Measurements from ENCODE around the gene CCHCR1. TPM values are rescaled to one million over a fixed set of nuclear protein-coding genes. Genes with fewer than 3 reads are reported as not detected.

CCHCR1 gene
- total and polyA plus RNA-seq, 2 of the 13 experiments (the other 11 are each of a cell fraction or from before 2014, with no cell fraction given): 14.6 to 28.2 TPM

DNA sequence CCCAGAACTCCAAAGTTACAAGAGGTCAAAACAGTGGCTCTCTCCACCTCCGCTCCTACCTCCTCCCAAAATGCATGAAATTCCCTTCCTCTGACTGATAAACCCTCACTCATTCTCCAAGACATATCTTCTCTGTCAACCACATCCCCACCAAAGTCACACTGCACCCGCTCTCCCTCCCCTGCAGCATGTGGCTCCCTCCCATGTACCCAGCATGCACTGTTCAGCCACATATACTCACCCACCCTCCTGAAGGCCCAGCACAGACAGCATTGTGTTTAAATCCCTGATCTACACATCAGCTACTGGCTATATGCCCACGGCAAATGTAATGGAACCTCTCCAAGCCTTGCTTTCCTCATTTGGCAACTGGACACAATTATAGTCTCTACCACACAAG is 18.4 kb upstream of the CCHCR1 start:
- no peak for TF ChIP-seq AGO2 (optimal IDR thresholded peaks at IDR 0.05; ENCODE audit: low read depth, low read length)
- TF ChIP-seq ELF1 (CRISPR knock-in tag; IDR thresholded peaks at IDR 0.05): no peak
- TF ChIP-seq, protein P1, sequence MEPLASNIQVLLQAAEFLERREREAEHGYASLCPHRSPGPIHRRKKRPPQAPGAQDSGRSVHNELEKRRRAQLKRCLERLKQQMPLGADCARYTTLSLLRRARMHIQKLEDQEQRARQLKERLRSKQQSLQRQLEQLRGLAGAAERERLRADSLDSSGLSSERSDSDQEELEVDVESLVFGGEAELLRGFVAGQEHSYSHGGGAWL (CRISPR knock-in tag; IDR thresholded peaks at IDR 0.05): no peak
- TF ChIP-seq, protein P2, sequence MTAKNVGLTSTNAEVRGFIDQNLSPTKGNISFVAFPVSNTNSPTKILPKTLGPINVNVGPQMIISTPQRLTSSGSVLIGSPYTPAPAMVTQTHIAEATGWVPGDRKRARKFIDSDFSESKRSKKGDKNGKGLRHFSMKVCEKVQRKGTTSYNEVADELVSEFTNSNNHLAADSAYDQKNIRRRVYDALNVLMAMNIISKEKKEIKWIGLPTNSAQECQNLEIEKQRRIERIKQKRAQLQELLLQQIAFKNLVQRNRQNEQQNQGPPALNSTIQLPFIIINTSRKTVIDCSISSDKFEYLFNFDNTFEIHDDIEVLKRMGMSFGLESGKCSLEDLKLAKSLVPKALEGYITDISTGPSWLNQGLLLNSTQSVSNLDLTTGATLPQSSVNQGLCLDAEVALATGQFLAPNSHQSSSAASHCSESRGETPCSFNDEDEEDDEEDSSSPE (CRISPR knock-in tag; IDR thresholded peaks at IDR 0.05): no peak
- no peak for TF ChIP-seq STAT5B (CRISPR knock-in tag; IDR thresholded peaks at IDR 0.05)
- no peak for TF ChIP-seq HNRNPUL1 (IDR thresholded peaks at IDR 0.05; ENCODE audit: low read depth, low read length)
- FAIRE-seq (no peak), DNase-seq (ENCODE audit: low spot score) (no peak), ATAC-seq (no peak)
- Histone ChIP-seq H3K4me3 (replicated peaks in 1 of 3; ENCODE audit: insufficient read depth in 1 of 3, low read depth in 2 of 3, low read length in 3 of 3) (no peak overlapping the region), H3K4me1 (ENCODE audit: insufficient read depth, low read length) (no peaks in the 10 kb centered on the region), H4K20me1 (ENCODE audit: insufficient read depth, low read length) (peaks cover 4% of the 10 kb centered on the region; the same call in 1 of the 2 replicates), H3K36me3 (replicated peaks in 1 of 2; ENCODE audit: control insufficient read depth in 1 of 2, insufficient read depth in 2 of 2, low read length in 2 of 2) (peaks cover 16 to 62% of the 10 kb centered on the region in 2 experiments), H3K9me3 (ENCODE audit: low read length) (no peaks in the 10 kb centered on the region), H3K79me2 (ENCODE audit: insufficient read depth, low read length) (peaks cover 16% of the 10 kb centered on the region), H2AFZ (ENCODE audit: low read length) (no peak overlapping the region), H3K27me3 (ENCODE audit: control insufficient read depth in 1 of 2, insufficient read depth in 2 of 2, low read length in 2 of 2) (no peaks in the 10 kb centered on the region), H3K27ac (ENCODE audit: extremely low read length, insufficient read depth, low read length) (no peak overlapping the region), H3K4me2 (ENCODE audit: low read depth, low read length) (no peak overlapping the region), H3K9ac (ENCODE audit: insufficient read depth, low read depth, low read length) (no peak overlapping the region)
- intact Hi-C loops (cut with micrococcal nuclease; ENCODE audit: unreplicated experiment) (no loop called here), in situ Hi-C loops (cut with HindIII; ENCODE audit: extremely low pct_ligation_motif_present, low pct_unique_long_range_greater_than_20kb) (no loop called here)
- WGBS (ENCODE audit: low lambda C conversion rate): 97% methylated on average over 3 of the region's 3 CpGs
- CTCF ChIA-PET (ENCODE audit: low intra/inter-chr PET ratio, low total read pairs): no interaction called here
- no TSS peak for BruUV-seq (replicated peaks)
- POLR2A ChIA-PET: no interaction called here

DNA sequence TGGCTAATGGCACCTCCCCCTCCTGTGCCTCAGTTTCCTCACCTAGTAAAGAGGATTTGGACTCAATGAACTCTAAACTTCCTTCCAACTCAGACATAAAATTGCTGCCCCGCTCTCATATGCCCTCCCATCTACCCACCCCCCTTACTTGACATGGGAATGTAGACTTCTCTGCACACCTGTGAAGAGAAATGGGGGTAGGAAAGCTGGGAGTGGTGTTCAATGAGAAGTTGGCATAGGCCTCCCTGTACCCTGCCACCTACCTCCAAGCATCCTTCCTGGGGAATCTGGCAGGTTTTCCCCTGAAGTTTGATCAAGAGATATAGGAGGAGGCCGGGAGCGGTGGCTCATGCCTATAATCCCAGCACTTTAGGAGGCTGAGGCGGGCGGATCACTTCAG is 16.8 kb upstream of the CCHCR1 start:
- H3K36me3 ChIP-seq (replicated peaks in 1 of 2; ENCODE audit: control insufficient read depth in 1 of 2, insufficient read depth in 2 of 2, low read length in 2 of 2): peaks cover 10 to 55% of the 10 kb centered on the region in 2 experiments
- H3K27ac ChIP-seq (ENCODE audit: extremely low read length, insufficient read depth, low read length): no peak overlapping the region
- DNase-seq (ENCODE audit: low spot score): no peak
- H3K9me3 ChIP-seq (ENCODE audit: low read length): no peaks in the 10 kb centered on the region
- TF ChIP-seq JDP2 (CRISPR knock-in tag; IDR thresholded peaks at IDR 0.05; ENCODE audit: borderline replicate concordance): no peak
- TF ChIP-seq ZSCAN25 (CRISPR knock-in tag; IDR thresholded peaks at IDR 0.05): no peak
- no peak for TF ChIP-seq ZNF780A (CRISPR knock-in tag; IDR thresholded peaks at IDR 0.05)
- no peak for TF ChIP-seq ZNF530 (CRISPR knock-in tag; IDR thresholded peaks at IDR 0.05; ENCODE audit: low read depth)
- ChIA-PET CTCF (ENCODE audit: low intra/inter-chr PET ratio, low total read pairs) (no interaction called here), POLR2A (no interaction called here)
- no TSS peak for BruUV-seq (replicated peaks)
- no peak overlapping the region for H3K4me3 ChIP-seq (replicated peaks in 1 of 3; ENCODE audit: insufficient read depth in 1 of 3, low read depth in 2 of 3, low read length in 3 of 3)
- H3K79me2 ChIP-seq (ENCODE audit: insufficient read depth, low read length): peaks cover 8% of the 10 kb centered on the region
- H4K20me1 ChIP-seq (ENCODE audit: insufficient read depth, low read length): peaks cover 4% of the 10 kb centered on the region; the same call in 1 of the 2 replicates
- WGBS (ENCODE audit: low lambda C conversion rate): 77% methylated on average over 5 of the region's 5 CpGs
- in situ Hi-C loops (cut with HindIII; ENCODE audit: extremely low pct_ligation_motif_present, low pct_unique_long_range_greater_than_20kb): no loop called here
- H3K4me1 ChIP-seq (ENCODE audit: insufficient read depth, low read length): no peaks in the 10 kb centered on the region
- H3K27me3 ChIP-seq (ENCODE audit: control insufficient read depth in 1 of 2, insufficient read depth in 2 of 2, low read length in 2 of 2): no peaks in the 10 kb centered on the region
- FAIRE-seq: no peak
- no peak for ATAC-seq
- H3K4me2 ChIP-seq (ENCODE audit: low read depth, low read length): no peak overlapping the region
- no peak overlapping the region for H2AFZ ChIP-seq (ENCODE audit: low read length)
- no peak overlapping the region for H3K9ac ChIP-seq (ENCODE audit: insufficient read depth, low read depth, low read length)
- intact Hi-C loops (cut with micrococcal nuclease; ENCODE audit: unreplicated experiment): no loop called here

All from HepG2 (cell line).